NCI-H526 (cell line): ENCODE data around the gene SPATC1L.

Experiments
- DNase-seq, 2 experiments: peaks; one replicate each; lab custom pipeline; 2025; lab: John Stamatoyannopoulos, UW

The SPATC1L gene

DNA sequence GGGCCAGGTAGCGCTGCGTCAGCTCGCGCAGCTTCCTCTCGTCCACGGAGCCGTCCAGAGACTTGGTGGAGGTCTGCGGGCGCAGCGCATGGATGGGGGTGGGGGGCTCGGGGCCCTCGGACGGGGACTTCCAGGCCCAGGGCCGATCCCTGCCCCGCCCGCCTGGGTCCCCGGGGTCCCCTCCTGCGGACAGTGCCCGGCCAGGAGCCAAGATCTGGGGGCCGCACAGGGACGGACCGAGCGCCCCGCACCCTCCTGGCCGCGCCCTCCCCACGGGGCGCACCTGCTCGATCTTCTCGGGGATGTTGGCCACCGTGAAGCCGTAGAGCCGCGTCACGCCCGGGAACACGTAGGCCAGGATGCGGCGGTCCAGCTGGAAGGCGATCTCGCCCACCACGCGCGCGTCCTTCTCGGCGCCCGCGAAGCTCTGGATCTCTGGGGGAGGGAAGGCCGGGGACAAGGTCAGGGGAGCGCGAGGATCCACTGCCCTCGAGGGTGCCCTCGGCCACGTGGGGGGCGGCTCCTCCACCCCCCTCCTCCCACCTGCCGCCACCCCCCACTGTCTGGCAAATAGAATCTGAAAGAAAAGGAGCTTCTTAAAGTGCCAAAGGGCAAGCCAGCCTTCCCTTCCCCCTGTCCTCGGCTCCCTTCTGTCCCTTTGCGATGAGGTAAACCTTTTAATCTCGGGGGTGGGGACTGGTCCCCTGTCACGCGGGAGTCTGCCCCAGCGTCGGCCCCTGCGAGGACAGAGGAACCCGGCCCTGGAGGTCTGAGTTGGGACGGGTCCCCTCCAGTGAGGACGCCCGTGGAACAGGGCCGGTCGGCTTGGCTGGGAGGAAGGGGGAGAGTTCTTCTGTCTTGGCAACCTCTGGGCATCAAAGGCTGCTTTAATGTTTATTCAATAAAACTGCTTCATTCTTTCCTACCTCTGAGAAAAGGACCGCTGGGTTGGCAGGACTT, 22.3 kb downstream of the SPATC1L start:
- no peak for DNase-seq

DNA sequence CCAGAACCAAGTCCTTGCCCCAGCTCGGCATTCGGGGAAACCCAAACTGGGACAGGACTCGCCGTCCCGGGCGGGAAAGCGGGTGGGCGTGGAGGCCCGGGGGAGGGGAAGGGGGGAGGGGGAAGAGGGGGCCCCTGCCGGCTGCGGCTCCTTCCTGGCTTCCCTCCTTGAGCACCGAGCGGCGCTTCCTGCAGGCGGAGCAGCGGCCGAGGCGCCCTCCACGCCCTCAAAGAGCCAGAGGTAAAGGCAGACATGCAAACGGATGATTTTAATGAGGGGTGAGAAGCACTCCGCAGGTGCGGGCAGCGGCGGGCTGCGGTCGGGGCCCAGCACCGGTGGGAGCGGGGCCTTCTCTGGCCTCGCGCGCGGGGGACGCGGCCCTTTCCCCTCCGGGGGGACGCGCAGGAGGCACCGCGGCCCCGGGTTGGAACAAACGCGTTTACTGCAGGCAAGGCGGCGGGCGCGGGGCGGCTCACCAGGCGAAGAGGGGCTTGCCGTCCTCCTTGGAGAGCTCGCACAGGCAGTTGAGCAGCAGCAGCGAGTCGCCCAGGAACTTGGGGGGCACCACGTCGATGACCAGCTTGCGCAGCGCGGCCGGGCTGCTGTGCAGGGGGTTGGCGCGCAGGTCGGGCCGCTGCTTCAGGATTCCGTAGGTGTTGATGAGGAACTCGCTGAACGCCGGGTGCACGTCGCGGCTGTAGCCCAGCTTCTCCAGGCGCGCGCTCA, 23.2 kb downstream of the SPATC1L start:
- DNase-seq: no peak

DNA sequence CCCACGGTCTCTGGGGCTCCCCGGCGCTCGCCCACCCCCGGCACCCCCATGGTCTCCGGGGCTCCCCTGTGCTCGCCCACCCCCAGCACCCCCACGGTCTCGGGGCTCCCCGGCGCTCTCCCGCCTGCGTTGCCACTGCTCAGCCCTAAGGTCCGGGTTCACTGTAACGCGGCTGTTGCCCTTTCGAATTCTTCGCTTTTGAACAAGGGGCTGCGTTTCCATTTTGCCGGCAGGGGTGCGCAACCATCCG, 23.7 kb downstream of the SPATC1L start:
- no peak for DNase-seq

DNA sequence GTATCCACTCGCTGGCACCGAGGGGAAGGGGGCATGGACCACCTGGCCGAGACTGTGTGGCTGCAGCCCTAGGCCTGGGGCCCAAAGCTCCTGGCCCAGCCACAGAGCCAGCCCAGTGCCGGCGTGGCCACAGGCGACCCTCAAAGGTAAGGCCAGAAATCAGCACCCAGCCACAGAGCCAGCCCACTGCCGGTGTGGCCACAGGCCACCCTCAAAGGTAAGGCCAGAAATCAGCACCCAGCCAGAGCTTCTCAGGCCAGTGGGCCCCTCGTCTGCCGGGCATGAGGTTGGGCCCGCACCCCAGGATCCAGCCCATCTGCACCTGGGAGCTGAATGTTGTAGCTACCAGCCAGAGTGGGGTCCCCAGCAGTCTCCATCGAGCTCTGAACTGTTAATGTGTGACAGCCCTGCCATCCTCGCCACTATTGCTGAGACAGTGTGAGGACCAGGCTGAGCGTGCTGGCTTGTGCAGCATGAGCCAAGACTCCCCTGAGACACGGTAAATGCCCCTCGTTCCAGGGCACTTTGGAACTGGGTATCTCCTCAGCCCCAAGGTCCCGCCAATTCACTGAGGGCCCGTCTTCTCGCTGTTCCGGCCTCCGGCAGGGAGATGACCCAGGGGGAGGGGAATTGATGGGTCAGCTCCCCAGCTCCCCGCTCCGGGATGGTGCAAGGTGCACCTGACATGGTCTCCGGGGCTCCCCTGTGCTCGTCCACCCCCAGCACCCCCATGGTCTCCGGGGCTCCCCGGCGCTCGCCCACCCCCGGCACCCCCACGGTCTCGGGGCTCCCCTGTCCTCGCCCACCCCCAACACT, 24.2 kb downstream of the SPATC1L start:
- no peak for DNase-seq

DNA sequence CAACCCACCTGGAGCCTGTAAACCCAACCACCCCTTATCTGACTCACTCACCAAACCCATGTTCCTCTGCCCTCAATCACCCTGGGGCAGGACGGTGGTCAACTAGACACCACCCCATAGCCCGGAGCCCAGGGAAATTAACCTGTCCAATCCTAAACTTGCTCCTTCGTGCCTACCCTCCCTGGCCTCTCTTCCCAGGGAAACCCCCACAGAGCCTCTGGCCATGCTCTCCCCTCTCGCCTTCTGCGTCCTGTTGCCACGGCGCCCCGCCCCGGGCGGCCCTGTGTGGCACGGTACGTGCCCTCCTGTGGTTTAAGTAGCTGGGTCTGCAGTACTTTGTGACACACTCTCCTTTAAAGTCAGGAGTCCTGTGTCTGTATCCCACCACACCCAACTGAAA, 24.9 kb downstream of the SPATC1L start:
- DNase-seq: no peak

DNA sequence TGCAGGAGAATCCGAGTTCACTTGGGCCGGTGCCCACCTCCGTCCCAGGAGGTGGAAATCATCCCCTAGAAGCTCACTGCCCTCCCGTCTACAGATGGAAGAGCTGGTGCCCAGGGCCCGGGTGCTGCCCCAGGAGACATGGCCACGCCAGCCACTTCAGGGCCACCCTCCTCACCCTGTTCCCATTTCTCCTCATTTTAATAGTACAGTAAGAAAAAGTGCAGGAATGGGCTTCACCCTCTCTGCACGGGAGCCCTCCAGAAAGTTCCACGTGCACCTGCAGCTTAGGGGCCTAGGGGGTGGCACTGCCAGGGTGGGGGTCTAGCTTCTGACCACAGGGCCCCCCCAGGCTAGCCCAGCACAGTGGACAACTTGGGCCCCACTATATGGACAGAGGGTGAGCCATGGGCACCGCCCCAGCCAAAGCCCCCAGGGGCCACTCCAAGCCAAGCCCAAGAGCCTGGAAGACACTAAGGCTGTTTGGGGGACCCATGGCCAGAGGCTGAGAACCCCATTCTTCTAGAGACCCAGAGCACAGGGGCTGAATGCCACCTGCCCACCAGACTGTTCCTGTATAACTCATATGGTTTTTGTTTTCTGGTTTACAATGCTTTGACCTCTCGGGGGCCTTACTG, 25.5 kb downstream of the SPATC1L start:
- DNase-seq: no peak

DNA sequence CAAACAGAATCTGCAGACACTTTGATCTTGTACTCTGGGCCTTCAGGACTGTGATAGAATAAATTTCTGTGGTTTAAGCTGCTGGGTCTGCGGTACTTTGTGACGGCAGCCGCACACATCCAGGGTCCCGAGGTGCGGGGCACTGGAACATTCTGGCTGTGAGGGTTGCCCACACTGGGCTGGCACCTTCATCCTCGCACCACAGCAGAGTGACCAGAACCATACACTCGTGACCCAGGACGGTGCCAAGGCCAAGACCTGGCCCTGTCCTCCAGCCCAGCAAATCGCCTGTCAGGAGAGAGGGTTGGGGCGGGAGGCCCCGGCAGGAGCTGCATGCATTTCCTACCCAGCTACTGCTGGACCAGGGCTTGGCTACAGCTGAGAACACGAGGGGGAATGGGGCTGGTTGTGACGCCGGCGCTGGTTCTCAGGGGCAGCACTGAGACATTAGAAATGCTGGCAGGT, 26.2 kb downstream of the SPATC1L start:
- no peak for DNase-seq

DNA sequence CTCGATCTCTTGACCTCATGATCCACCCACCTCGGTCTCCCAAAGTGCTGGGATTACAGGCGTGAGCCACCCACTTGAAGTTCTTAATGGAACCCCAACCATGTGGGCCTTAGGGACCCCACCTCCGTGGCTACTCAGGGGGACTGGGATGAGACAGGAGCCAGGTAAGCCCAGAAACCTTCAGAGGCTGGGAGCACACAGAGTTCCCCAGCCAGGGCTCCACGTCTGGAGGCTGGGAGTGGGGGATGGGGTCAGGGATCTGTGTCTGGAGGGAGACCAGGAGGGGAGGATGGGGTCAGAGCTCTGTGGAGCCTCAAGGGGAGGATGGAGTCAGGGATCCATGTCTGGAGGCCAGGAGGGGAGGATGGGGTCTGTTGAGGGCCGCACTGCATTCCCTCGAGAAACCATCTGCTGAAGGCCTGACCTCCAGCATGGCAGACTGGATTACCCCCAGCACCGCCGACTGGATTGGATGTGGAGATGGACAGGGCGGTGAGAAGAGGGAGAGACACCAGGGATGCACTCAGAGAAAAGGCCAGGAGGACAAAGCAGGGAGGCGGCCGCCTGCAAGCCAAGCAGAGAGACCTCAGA, 26.8 kb downstream of the SPATC1L start:
- DNase-seq: no peak

DNA sequence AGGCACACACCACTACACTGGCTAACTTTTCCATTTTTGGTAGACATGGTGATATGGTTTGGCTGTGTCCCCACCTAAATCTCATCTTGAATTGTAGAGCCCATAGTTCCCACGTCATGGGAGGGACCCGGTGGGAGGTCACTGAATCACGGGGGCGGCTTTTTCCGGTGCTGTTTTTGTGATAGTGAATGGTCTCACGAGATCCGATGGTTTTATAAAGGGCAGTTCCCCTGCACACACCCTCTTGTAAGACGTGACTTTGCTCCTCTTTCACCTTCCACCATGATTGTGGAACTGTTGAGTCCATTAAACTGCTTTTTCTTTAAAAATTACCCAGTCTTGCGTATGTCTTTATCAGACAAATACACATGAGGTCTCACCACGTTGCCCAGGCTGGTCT, 27.6 kb downstream of the SPATC1L start:
- no peak for DNase-seq

DNA sequence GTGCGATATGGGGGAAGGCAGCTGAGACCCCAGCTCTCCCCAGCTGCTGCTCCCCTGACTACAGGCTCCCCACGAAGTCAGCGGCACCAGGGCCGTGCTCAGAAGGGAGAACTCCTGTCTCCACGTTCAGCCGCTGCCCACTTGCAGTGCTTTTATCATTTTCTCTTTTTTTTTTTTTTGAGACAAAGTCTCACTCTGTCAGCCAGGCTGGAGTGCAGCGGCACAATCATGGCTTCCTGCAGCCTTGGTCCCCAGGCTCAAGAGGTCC, 27.9 kb downstream of the SPATC1L start:
- DNase-seq: no peak

DNA sequence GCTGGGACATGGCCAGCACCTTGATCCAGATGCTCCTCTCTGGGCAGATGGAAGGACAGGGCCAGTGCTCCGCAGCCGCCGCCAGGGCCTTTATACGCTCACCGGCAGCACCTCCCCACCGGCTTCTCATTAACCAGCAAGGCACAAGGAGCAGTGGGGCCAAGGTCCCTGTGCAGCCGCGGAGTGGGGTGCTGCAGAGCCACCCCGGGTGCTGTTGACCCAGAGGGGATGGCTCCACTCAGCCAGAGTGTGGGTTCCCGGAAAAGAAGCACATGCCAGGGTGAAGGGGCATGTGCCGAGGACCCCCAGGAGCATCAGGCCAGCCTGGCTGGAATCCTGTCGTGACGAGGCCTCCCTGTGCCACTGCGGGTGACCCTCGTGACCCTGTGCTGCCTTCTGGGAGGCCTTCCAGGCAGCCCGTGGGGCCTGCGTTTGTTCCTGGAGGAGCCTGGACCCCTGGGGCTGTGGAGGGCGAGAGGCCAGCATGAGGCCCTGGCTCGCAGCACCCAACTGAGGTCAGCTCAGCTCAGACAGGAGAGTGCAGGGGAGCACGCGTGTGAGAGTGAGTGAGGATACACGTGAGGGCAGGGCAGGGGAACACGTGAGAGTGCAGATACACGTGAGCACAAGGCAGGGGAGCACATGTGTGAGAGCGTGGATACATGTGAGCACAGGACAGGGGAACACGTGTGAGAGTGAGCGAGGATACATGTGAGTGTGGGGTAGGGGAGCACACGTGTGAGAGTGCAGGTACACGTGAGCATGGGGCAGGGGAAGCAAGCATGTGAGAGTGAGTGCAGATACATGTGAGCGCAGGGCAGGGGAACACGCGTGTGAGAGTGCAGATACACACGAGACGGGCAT, 28.5 kb downstream of the SPATC1L start, which contains the start of gene FTCD:
TSS of gene FTCD (minus strand) at position 66 of the 864 bp plus-strand sequence. CDS start at position 10, 56 bp downstream.
- no peak for DNase-seq

DNA sequence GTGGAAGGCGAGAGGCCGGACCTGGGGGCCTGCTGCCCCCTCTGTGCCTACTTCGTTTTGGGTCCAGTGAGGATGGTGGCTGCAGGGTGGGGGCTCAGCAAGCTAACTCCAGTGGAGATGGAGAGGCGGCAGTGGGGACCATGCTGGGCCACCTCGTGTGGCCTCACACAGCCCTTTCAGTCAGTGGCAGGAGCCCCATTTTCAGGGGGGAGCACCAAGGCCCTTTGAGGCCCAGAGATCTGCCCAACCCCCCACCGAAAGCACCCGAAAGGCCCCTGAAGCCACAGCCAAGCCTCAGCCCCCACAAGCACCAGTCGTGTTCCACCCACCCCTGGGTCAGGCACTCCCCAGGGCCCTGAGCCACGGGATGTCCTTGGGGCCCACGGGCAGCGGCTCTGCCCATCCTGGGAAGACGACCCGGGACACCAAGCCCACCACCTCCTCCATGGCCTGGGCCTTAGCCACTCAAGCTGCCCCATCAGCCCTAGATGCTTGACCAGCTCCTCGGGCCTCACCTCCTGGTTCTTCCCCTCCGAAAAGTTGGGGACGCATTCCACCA, 29.2 kb downstream of the SPATC1L start:
- DNase-seq: no peak

DNA sequence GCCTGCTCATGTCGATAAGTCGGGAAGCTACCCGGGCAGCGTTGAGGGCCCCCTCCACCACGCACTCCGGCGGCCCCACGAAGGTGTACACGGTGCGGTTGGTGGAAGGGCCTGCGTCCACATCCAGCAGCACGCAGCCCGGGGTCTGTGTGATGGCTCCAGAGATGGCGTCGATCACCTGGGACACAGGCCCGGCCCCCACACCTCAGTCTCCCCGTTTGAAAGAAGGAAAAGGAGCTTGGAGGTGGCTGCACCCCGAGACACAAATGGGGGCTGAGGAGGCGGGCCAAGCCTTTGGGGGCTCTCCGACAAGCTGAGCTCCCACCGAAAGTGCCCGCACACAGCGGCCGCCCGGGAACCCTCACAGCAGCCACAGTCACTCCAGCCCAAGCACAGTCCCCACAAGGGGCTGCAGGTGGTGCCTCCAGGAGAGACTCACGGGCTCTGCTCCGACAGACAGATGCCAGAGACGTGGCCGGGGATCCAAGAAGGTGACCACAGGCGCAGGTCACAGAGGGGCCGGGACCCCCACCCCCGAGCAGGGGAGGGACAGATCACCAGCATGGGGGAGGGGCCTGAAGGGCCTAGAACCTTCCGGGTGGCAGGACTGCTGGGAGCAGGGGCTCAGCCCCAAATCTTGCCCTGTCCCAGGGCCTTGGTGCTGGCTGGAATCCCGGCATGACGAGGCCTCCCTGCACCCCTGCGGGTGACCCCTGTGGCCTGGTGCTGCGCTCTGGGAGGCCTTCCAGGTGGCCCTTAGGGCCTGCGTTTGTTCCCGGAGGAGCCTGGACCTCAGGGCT, 29.9 kb downstream of the SPATC1L start:
- no peak for DNase-seq

DNA sequence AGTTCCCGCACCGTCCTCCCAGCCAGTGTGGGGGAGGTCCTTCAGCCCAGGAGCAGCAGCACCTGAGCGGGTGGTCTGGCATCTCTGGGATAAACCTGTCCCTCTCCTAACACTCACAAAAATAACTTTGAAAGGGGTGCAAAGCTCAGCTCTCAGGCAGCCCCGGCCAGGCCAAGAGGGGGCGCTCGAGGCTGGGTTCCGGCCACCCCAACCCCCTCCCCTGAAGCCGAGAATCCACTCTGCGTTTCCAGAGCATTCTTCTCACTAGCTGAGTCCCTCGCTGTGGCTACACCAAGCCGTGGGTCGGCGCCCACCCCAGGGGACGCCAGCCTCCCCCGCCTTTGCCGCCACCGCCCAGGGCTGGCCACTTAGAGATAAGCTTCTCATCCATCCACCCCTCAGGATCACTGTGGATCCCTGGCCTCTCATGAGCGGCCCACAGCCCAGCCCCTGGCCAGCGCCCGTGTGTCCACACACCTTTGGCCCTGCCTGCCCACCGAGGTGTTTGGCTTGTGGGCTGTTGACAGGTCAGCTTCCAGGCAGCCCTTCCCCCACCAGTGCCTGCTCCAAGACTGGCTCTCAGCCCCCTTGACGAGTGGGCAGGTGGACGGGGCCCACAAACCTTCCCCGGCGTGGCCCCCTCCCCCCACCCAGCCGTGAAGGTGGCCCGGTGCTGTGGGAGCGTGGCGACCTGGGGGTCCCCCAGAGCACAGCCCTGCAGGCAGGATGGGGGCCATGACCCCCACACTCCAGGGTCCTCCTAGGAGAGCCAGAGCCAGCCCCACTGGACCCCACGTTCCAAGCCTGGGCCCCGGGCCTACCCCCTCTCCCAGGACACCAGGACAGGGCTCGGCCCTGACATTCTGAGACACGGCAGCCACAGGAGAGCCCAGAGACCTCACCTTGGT, 30.8 kb downstream of the SPATC1L start:
- peak in 1 of 2 experiments; percentile 67 for DNase-seq

DNA sequence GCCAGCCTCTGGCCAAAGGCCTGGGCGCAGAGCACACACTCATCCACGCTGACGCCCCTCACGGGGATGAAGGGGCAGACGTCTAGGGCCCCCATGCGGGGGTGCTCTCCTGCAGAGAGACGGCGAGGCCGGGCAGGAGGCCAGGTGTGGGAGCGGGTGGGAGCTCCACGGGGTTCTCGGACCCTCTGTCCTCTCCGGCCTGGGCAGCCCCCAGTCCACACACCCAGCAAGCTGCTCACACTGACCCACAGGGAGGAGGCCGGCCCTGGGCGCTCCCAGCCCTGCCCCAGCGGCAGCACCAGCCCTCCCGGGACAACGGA, 31.4 kb downstream of the SPATC1L start:
- DNase-seq: no peak

DNA sequence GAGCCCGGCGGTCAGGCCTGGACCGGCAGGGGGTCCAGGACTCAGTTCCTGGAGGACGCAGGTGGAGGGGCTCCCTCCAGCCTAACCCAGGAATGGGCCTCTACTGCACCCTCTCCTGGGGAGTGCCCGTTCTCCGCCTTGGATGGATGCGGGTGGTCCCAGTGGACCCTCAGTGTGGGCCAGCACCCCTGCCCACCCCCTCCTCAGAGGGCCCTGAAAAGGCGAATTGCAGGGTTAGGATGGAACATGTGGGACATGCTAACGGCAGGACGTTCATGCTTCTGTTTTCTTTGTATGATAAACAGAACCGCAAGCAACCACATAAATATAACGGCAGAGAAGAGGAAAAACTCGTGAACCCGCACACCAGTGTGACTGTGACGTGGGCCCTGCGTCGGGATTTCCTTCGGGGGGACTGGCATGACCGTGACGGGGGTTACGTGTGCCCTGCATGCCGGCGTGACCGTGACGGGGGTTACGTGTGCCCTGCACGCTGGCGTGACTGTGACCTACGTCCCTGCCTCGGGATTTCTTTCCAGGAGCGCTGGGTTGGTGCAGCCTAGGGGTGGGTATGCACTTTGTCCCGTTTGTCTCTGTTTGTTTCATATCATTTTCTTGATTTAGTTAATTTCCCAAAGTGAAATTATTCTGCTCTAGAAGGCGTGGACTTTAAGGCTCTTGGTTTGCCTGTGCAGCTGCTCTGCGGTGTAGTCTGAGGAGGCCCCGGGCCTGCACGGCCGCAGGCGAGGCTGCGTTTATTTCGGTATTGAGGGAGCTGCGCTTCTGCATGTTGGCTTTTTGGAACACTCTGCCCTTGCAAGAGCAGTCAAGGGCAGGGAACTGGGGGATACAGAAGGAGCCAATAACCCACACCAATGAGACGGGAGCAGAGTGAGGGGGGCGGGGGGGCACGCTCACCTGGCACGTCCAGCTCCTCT, 32.0 kb downstream of the SPATC1L start:
- no peak for DNase-seq

DNA sequence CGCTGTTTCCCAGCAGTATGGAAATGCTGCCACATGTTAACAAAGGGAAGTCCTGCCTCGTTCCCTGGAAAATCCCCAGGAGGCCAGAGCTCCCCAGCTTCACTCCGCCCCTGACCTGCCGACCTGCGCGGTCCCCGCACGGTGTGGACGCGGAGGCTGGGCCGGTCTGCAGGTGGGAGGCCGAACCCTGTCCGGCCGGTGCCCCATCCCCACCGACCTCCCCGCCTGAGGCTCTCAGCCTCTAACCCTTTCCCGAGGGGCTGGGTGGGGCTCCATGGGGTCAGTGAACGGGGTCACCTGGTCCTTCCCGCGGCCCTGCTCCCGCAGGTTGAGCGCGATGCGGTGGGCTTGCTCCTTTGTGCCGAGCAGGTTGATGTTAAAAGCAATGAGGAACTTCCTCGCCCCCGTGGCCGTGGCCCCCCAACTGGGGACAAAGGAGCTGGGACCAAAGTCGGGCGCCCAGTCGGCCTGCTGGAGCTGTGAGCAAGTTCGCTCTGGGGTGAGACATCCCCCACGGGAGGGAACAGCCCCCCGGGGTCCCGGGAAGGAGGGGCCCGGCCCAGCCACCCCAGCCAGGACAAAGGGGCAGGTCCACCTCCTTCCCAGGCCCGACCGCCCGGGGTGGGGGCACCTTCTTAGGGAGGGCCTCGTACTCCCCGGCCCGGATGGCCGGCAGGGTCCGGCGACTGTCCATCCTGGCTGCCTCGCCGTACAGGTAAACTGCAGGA, 32.8 kb downstream of the SPATC1L start:
- DNase-seq: no peak
